Epithelial cell of esophagus (primary cell): ENCODE measurements around the gene SPZ1.
"Not testable (repeated sequence)": the region's sequence is repeated elsewhere in the genome, so short reads cannot be mapped to it uniquely, and the experiment has no call there.

Experiments used
- DNase-seq: peaks from one replicate; pipeline ENCODE4 v3.0.0; 2010; ENCODE audit warnings: low read depth
- H3K4me3 ChIP-seq: 2 replicates; pipeline ENCODE4 v1.5.1; 2011; ENCODE audit warnings: mild to moderate bottlenecking, low read length, control low read depth
- CTCF ChIP-seq: IDR thresholded peaks from 2 replicates; pipeline ENCODE4 v1.5.1; 2011; ENCODE audit warnings: low read depth, mild to moderate bottlenecking, low read length, control low read depth, inconsistent platforms; ENCODE audit not compliant: insufficient read depth; ENCODE audit errors: missing control alignments

Gene SPZ1

GRCh38 chr5:80284720-80285119 is 35.1 kb upstream of the SPZ1 start:
- no peak for TF ChIP-seq CTCF
- no peak for DNase-seq
- H3K4me3 ChIP-seq, result no peak overlapping the region

- TF ChIP-seq CTCF, result no peak
- H3K4me3 ChIP-seq, result no peak overlapping the region
These were observed 31.6 kb upstream of the SPZ1 start for GRCh38 chr5:80288177-80288576.

GRCh38 chr5:80289320-80289719 is 30.5 kb upstream of the SPZ1 start:
- no peak for TF ChIP-seq CTCF
- DNase-seq, result no peak
- H3K4me3 ChIP-seq, result no peak overlapping the region

More at GRCh38 chr5:80288177-80288576, 31.6 kb upstream of the SPZ1 start:
- no peak for DNase-seq

GRCh38 chr5:80291761-80292160 is 28.0 kb upstream of the SPZ1 start:
- no peak for DNase-seq
- H3K4me3 ChIP-seq, result no peak overlapping the region
- TF ChIP-seq CTCF, result no peak

- DNase-seq, result no peak
- TF ChIP-seq CTCF, result no peak
- no peak overlapping the region for H3K4me3 ChIP-seq
These were observed 23.7 kb upstream of the SPZ1 start for GRCh38 chr5:80296121-80296520.

- no peak overlapping the region for H3K4me3 ChIP-seq
- DNase-seq, result no peak
- TF ChIP-seq CTCF, result no peak
These were observed 20.2 kb upstream of the SPZ1 start for GRCh38 chr5:80299601-80300000.

- no peak overlapping the region for H3K4me3 ChIP-seq
- TF ChIP-seq CTCF, result no peak
- DNase-seq, result no peak
These were observed 19.7 kb upstream of the SPZ1 start for GRCh38 chr5:80300125-80300524.

- not testable (repeated sequence) for H3K4me3 ChIP-seq, DNase-seq
These were observed 19.0 kb upstream of the SPZ1 start for GRCh38 chr5:80300796-80301195.

- H3K4me3 ChIP-seq, DNase-seq: not testable (repeated sequence)
These were observed 18.5 kb upstream of the SPZ1 start for GRCh38 chr5:80301342-80301741.
